Endothelial cell of hepatic sinusoid (primary cell): ENCODE results near the gene PTGES3L.
"Not testable (repeated sequence)": the region's sequence is repeated elsewhere in the genome, so short reads cannot be mapped to it uniquely, and the experiment has no call there.

Experiments
- in situ Hi-C: cut with HindIII; loops from 2 replicates; pipeline ENCODE4 v1.10.0; 2017; ENCODE audit warnings: low sequenced_read_pairs

The PTGES3L gene

DNA sequence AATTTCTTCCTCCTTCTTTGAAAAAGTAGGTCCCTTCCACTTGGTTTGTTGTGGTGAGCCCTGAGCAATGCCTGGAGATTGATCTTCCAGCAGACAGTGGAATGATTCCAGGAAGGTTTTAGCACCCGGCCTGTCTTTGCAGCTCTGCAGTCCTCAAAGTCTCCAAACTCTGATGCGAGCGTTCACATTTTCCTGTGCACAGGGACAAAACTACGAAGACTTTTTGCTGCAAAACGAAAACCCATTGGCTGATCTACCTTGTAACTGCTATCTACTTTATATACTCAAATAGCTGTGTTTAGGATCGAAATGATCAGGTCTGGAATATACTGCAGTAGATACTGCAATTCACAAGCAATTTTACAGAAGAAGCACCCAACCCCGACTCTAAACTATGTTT lies 57.6 kb downstream of the PTGES3L start:
- in situ Hi-C loops, result no loop called here

DNA sequence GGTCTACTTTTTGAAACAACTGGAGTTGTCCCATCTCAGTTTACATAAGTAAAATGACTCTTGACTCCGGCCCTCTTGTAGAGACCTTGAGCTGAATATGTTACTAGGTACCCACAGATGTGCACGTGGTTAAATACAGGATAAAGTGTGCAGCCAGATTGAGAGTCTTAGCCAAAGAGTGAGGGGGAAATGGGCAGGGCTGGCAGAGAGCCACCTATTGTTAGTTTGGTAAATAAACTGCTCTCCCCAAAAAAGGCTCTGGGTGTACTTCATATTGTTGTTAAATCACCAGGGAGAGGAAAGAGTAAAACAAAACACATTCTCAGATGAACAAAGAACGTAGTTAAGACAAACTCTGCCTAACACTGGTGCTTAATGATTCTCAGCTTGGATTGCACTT lies 59.0 kb downstream of the PTGES3L start:
- in situ Hi-C loops, result no loop called here

- in situ Hi-C loops, result no loop called here
Measured at GRCh38 chr17:42920106-42920900, 59.6 kb downstream of the PTGES3L start.

- in situ Hi-C loops, result not testable (repeated sequence)
Measured at GRCh38 chr17:42919522-42920077, 60.3 kb downstream of the PTGES3L start.

- in situ Hi-C loops, result no loop called here
Measured at GRCh38 chr17:42918902-42919521, 60.9 kb downstream of the PTGES3L start.
